Measurements from ENCODE around the gene AR. TPM values are rescaled to one million over a fixed set of nuclear protein-coding genes. Genes with fewer than 3 reads are reported as not detected.

AR gene
- total and polyA plus RNA-seq, 2 of the 13 experiments (the other 11 are each of a cell fraction or from before 2014, with no cell fraction given), result not detected

DNA sequence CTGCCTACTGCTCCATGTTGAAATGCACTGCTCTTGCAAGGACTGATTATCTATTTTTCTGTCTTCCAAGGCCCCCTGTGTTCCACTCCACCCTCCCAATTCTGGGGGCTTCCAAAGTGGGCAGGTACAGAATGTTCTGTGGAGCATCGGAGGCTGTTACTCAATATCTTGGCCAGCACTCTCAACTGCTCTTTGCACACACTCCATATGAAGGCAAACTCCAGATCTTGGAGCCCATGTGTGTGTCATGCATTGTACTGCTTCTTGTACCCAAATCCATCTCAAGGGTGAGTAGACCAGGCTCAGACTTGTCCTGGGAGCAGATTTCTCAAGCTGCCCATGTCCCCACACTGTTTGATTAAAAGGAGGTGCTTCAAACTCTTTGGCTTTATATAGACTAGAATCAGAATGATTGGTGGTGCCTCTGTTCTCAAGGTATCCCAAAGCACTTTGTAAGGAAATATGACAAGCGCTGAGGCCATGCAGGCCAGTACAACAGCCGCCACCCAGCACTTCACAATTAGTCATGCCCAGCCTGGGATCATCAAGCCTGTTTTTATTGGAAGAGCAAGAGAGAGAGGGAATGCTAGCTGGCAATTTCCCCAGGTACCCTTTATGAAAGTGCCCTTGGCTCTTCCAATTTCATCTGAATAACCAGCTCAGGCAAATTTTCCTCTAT is 44.3 kb downstream of the AR start (continued):
- TF ChIP-seq, protein P1, sequence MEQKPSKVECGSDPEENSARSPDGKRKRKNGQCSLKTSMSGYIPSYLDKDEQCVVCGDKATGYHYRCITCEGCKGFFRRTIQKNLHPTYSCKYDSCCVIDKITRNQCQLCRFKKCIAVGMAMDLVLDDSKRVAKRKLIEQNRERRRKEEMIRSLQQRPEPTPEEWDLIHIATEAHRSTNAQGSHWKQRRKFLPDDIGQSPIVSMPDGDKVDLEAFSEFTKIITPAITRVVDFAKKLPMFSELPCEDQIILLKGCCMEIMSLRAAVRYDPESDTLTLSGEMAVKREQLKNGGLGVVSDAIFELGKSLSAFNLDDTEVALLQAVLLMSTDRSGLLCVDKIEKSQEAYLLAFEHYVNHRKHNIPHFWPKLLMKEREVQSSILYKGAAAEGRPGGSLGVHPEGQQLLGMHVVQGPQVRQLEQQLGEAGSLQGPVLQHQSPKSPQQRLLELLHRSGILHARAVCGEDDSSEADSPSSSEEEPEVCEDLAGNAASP (CRISPR knock-in tag; IDR thresholded peaks at IDR 0.05; ENCODE audit: borderline replicate concordance), result no peak
- TF ChIP-seq HOXA7 (CRISPR knock-in tag; IDR thresholded peaks at IDR 0.05), result no peak

DNA sequence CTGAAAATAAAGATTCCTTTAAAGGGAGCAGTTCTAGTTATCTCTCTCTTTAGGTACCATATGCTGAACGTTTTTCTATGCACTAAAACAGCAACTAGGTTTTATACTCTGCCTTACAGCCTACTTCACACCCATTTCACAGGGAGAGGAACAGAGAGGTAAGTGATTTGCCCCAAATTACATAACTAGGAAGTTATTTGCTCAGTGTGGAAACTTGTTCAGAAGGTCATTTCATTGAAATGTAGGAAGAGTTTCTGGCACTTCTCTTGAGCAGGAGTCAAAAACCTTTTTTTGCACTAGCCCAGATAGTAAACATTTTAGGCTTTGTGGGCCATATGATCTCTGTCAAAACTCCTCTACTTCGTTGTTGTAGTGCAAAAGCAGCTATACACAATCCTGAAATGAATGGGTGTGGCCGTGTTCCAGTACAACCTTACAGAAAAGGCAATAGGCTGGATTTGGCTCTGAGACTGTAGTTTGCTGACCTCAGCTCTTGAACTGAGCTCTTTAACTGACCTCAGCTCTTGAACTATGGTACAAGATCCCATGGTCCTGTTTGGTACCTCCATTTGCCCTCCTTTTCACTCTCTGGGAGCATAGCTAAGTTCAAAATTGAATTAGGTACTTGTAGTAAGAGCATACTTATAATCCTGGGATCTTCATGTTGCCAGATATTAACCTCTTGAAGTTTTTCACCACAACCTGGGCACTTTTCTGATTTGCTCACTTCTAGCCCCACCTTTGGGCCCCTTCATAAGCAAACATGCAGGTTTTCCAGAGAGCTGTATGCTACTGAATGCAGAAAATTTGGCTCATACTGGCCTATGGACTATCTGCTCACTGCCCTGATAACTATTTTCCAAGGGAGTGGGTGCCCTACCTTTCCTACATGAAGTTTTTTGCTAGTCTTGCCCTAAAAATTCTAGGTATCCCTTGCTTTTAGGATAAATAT is 53.3 kb downstream of the AR start:
- H3K27ac ChIP-seq (ENCODE audit: extremely low read length, insufficient read depth, low read length), result no peak overlapping the region
- H3K36me3 ChIP-seq (replicated peaks in 1 of 2; ENCODE audit: control insufficient read depth in 1 of 2, insufficient read depth in 2 of 2, low read length in 2 of 2), result no peaks in the 10 kb centered on the region
- no peak overlapping the region for H3K4me3 ChIP-seq (replicated peaks in 1 of 3; ENCODE audit: insufficient read depth in 1 of 3, low read depth in 2 of 3, low read length in 3 of 3)
- FAIRE-seq (no peak), ATAC-seq (no peak), DNase-seq (ENCODE audit: low spot score) (no peak)
- H3K9me3 ChIP-seq (ENCODE audit: low read length), result peaks cover 20% of the 10 kb centered on the region; the same call in 1 of the 2 replicates
- no peak overlapping the region for H3K4me2 ChIP-seq (ENCODE audit: low read depth, low read length)
- H3K4me1 ChIP-seq (ENCODE audit: insufficient read depth, low read length), result no peaks in the 10 kb centered on the region
- H4K20me1 ChIP-seq (ENCODE audit: insufficient read depth, low read length), result no peaks in the 10 kb centered on the region
- in situ Hi-C loops (cut with HindIII; ENCODE audit: extremely low pct_ligation_motif_present, low pct_unique_long_range_greater_than_20kb), result no loop called here
- H2AFZ ChIP-seq (ENCODE audit: low read length), result no peak overlapping the region
- no TSS peak for BruUV-seq (replicated peaks)
- CTCF ChIA-PET (ENCODE audit: low intra/inter-chr PET ratio, low total read pairs), result no interaction called here
- H3K9ac ChIP-seq (ENCODE audit: insufficient read depth, low read depth, low read length), result no peak overlapping the region
- no peak for TF ChIP-seq RAD21 (CRISPR knock-in tag; IDR thresholded peaks at IDR 0.05)
- TF ChIP-seq ZNF180 (CRISPR knock-in tag; IDR thresholded peaks at IDR 0.05; ENCODE audit: borderline replicate concordance, low read depth), result no peak
- TF ChIP-seq ZNF121 (CRISPR knock-in tag; IDR thresholded peaks at IDR 0.05), result no peak
- POLR2A ChIA-PET, result no interaction called here
- 0% methylated on average over 1 of the region's 3 CpGs for WGBS (ENCODE audit: low lambda C conversion rate)
- no peaks in the 10 kb centered on the region for H3K79me2 ChIP-seq (ENCODE audit: insufficient read depth, low read length)
- intact Hi-C loops (cut with micrococcal nuclease; ENCODE audit: unreplicated experiment), result no loop called here
- no peaks in the 10 kb centered on the region for H3K27me3 ChIP-seq (ENCODE audit: control insufficient read depth in 1 of 2, insufficient read depth in 2 of 2, low read length in 2 of 2)
